CD1c-positive myeloid dendritic cell (primary cell): ENCODE data around the gene GASK1A.
"Not testable (repeated sequence)": the region's sequence is repeated elsewhere in the genome, so short reads cannot be mapped to it uniquely, and the experiment has no call there.

Experiments
- DNase-seq: peaks from one replicate; pipeline ENCODE4 v3.0.0-alpha.2; 2016; ENCODE audit errors: extremely low spot score

Gene GASK1A

GRCh38 chr3:43031889-43032545 lies 52.9 kb downstream of the GASK1A start:
- DNase-seq: no peak

- DNase-seq: no peak
Measured at GRCh38 chr3:43032646-43033628, 53.8 kb downstream of the GASK1A start.

- DNase-seq: no peak
Measured at GRCh38 chr3:43034200-43034599, 55.1 kb downstream of the GASK1A start.

GRCh38 chr3:43034911-43035310 lies 55.8 kb downstream of the GASK1A start:
- no peak for DNase-seq

GRCh38 chr3:43035801-43036365 lies 56.8 kb downstream of the GASK1A start:
- no peak for DNase-seq

- no peak for DNase-seq
Measured at GRCh38 chr3:43036621-43037423, 57.7 kb downstream of the GASK1A start.

- DNase-seq: no peak
Measured at GRCh38 chr3:43038010-43038409, 58.9 kb downstream of the GASK1A start.

GRCh38 chr3:43041517-43041916 lies 62.4 kb downstream of the GASK1A start:
- no peak for DNase-seq

- DNase-seq: no peak
Measured at GRCh38 chr3:43043071-43043766, 64.1 kb downstream of the GASK1A start.

GRCh38 chr3:43043793-43044192 lies 64.7 kb downstream of the GASK1A start:
- DNase-seq: no peak

GRCh38 chr3:43045079-43045478 lies 66.0 kb downstream of the GASK1A start:
- not testable (repeated sequence) for DNase-seq

- DNase-seq: no peak
Measured at GRCh38 chr3:43046583-43046982, 67.5 kb downstream of the GASK1A start.

- no peak for DNase-seq
Measured at GRCh38 chr3:43048470-43048869, 69.4 kb downstream of the GASK1A start.

GRCh38 chr3:43053291-43053690 lies 74.2 kb downstream of the GASK1A start:
- no peak for DNase-seq

- no peak for DNase-seq
Measured at GRCh38 chr3:43054754-43055153, 75.6 kb downstream of the GASK1A start.

GRCh38 chr3:43055393-43055792 lies 76.3 kb downstream of the GASK1A start:
- no peak for DNase-seq

GRCh38 chr3:43055806-43056770 lies 77.0 kb downstream of the GASK1A start:
- no peak for DNase-seq

GRCh38 chr3:43059456-43059855 lies 80.3 kb downstream of the GASK1A start:
- no peak for DNase-seq

- DNase-seq: no peak
Measured at GRCh38 chr3:43061101-43061895, 82.2 kb downstream of the GASK1A start.
